KOPT-K1 (cell line): ENCODE data around the gene ARHGAP21.

Source experiments
- H3K27ac ChIP-seq: fragments of 200-600 bp; sonication (generic); 2 replicates; pipeline ENCODE4 v1.5.1; 2016; ENCODE audit warnings: antibody characterized with exemption, mild to moderate bottlenecking, low read depth, low read length; ENCODE audit not compliant: poor library complexity, severe bottlenecking
- H3K36me3 ChIP-seq: fragments of 200-600 bp; sonication (generic); 2 replicates; pipeline ENCODE4 v1.5.1; 2017; ENCODE audit warnings: antibody characterized with exemption, mild to moderate bottlenecking, low read length, moderate library complexity; ENCODE audit not compliant: insufficient read depth
- H3K9me3 ChIP-seq: fragments of 200-600 bp; sonication (generic); 2 replicates; pipeline ENCODE4 v1.5.1; 2017; ENCODE audit warnings: antibody characterized with exemption, low read length, mild to moderate bottlenecking; ENCODE audit not compliant: insufficient read depth, poor library complexity, severe bottlenecking

Gene ARHGAP21

DNA sequence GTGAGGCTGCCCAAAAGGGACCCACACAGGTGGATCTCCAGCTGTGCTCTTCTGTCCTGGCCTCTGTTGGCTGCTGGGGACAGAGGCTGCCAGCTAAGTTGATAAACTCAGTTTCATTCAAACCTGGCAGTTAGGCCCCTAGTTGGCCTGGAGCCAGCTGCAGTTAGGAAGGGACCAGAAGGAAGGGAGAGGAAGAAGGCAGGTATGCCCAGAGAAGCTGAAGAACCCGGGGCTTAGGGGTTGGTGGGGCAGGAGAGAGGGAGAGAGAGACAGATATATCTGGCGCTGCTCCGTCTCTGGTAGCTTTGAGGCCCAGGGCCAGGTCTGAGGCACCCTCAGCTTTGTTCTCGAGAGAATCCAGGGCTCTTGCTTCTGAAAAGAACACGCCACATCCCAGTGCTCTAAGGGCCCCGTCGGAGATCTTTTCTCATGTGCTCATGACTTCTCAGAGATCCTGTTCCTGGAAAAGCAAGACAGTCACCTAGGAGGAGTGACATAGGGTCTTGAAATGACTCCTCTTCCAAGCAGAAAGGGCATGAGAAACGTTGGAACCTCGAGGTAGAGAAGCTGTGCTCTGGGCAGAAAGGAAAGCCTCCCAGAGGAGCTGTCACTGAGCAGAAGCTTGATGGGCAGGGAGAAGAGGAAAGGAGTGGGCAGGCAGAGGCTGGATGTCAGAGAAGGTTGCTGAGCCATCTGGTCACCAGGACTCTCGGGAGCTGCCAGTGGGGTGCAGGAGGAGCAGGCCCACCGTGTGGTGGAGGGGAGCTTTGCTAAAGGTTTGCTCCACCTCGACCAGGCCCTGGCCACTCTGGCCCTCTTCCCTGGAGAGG, 153.6 kb downstream of the ARHGAP21 start:
- no peaks in the 10 kb centered on the region for H3K9me3 ChIP-seq
- no peak overlapping the region for H3K27ac ChIP-seq
- no peaks in the 10 kb centered on the region for H3K36me3 ChIP-seq

DNA sequence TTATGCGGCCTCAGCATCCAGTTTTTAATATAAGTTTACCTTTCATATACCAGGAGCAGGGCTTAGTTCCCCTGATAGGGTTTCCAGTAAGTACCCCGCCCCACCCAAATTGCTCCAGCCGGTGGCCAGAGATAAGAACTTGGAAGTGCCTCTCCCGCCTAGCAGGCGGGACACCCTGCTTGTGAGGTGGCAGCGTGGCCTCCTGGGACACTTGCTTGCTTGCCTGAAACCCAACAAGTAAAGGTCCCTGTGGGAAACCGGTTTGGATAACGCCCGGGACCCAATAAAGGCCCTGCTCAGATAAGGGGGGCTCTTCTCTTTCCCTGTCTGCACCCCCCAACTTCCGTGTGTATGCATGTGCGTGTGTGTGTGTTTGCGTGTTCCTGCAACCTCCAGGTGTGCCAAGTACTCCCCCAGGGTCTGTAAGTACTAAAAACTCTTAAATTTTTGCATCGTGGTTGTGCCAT, 154.3 kb downstream of the ARHGAP21 start:
- H3K9me3 ChIP-seq, result no peaks in the 10 kb centered on the region
- H3K36me3 ChIP-seq, result no peaks in the 10 kb centered on the region
- H3K27ac ChIP-seq, result no peak overlapping the region

DNA sequence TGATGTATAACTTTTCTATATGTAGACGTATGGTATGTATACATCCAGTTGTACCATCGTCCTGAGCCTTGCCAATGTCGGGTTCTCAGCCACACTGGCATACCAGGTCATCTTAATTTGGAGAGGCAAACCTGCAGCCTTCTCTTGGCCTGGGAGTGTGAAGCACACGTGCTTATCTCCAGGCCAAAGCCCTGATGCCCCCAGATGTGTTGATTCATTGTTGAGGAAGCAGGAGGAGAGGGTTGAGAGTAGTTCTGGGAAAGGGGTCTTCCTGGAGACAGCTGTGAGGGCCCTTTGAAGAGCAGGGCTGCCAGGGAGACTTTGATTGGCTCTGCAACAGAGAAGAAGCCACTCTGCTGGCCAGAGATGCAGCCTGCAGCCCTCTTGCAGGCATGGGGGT, 155.6 kb downstream of the ARHGAP21 start:
- Histone ChIP-seq H3K9me3 (no peaks in the 10 kb centered on the region), H3K36me3 (no peaks in the 10 kb centered on the region), H3K27ac (no peak overlapping the region)

DNA sequence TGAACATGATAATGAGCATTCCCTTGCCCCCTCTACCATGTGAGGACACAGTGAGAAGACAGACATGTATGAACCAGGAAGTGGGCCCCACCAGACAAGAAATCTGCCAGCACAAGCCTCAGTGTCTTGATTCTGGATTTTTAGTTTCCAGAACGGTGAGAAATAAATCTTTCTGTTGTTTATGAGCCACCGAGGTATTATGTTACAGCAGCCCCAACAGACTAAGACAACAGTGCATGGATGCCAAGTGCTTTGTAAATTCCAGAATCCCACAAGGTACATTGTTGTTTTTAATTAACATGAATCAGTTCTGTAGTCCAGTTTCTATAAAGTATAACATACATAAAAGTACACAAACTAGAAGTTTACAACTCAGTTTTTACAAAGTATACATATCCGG, 162.2 kb downstream of the ARHGAP21 start:
- no peak overlapping the region for H3K27ac ChIP-seq
- H3K36me3 ChIP-seq, result no peaks in the 10 kb centered on the region
- H3K9me3 ChIP-seq, result no peaks in the 10 kb centered on the region

DNA sequence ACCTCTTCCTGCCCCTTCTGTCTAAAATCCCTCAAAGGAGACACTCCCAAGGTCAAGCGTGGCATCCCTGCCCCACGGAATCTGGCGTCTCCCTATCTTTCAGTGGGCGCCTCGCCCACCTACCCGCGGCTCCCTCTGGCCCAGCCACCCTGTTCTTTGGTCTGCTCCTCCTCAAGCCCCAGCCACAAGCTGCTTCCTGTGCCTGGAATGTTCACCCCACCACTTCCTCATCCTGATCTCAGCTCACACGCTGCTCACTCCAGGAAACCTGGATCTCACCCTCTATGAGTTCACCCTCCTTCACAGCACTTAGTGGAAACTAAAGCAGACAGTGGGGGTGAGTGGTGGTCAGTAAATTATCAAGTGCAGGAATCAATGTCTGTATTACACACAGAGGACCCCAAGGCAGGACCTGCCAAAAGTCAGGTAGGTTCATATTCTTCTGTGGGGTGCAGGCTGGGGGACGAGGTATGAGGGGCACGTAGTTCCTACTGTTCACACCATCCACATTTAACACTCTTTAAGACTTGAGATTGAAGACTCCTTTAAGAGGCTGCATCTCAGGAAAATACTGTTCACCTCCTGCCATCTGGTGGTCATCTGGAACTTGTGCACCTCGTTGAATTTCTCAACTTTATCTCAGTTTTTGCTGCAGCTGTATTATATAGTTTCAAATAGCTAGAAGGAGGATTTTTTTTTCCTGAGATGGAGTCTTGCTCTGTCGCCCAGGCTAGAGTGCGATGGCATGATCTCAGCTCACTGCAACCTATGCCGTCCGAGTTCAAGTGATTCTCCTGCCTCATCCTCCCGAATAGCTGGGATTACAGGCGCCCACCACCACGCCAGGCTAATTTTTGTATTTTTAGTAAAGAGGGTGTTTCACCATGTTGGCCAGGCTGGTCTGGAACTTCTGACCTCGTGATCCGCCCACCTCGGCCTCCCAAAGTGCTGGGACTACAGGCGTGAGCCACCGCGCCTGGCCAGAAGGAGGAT, 166.6 kb downstream of the ARHGAP21 start:
- H3K27ac ChIP-seq, result no peak overlapping the region
- no peaks in the 10 kb centered on the region for H3K36me3 ChIP-seq
- no peaks in the 10 kb centered on the region for H3K9me3 ChIP-seq

DNA sequence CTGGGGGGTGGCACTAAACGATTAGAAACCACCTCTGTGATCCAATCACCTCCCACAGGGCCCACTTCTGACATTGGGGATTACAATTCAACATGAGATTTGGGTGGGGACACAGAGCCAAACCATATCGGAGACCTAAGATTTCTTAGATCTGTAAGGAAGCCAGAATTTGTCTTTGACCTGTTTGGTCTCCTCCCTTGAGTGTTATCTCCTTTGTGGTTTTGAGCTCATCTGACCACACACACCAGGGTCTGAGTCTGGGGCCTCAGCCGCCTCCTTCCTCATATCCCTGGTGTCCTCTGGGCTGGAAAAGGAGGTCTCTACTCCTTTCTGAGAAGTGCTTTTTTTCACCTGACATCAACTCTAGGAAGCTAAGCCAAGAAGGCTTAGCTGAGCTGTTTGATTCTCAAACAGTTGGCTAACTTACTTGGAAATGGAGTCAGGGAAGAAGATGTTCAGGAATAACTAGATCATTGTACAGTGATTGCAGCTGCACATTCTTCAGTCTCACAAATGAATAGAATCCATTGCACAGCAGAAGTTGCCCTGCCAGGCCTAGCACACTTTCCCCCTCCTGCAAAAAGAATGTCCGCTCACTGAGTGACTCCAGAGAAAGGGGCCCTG, 167.4 kb downstream of the ARHGAP21 start:
- no peaks in the 10 kb centered on the region for H3K9me3 ChIP-seq
- no peak overlapping the region for H3K27ac ChIP-seq

DNA sequence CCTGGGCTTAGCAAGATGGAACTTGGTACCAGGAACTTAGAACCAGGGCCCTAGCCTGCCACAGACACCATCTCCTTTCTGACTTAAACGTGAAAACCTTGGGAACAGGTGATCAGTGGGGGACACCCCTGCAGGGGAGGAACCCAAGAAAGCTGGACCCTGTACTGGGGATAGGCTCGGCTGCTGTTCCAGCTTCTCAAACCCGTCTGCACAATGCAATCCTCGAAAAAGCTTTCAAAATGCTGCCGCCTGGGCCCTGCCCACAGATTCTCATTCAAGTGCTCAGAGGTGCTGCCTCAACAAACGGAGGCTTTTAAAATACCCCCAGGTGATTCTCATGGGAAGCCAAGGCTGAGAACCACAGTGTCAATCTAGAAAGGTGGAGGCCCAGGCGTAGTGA, 169.7 kb downstream of the ARHGAP21 start:
- H3K36me3 ChIP-seq, result no peaks in the 10 kb centered on the region
- H3K27ac ChIP-seq, result no peak overlapping the region
- no peaks in the 10 kb centered on the region for H3K9me3 ChIP-seq

More for the DNA sequence above, 167.4 kb downstream of the ARHGAP21 start:
- H3K36me3 ChIP-seq, result no peaks in the 10 kb centered on the region

DNA sequence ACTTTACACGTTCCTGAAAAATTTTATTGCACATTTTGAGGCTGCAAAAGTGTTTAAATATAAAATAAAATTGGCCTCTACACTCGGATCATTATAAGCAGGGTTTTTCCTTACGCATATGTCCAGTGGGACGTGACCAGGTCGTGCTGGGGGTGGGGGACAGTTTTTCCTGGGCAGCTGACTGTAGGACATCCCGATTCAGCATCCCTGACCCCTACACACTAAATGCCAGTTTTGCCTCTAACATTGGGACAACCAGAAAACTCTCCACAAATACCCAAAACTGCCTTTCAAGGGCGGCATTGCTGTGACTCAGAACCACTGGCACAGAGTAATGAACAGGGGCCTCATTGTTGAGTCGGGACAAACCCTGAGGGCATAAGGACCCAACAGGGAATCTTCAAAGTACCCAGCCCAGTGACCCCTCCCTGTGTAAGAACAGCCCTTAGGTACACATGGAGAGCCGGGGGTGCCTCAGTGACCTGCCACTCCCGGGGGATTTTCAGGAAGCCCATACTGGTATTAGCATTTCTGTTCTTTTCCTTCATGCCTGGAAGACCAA, 170.6 kb downstream of the ARHGAP21 start:
- Histone ChIP-seq H3K27ac (no peak overlapping the region), H3K36me3 (no peaks in the 10 kb centered on the region), H3K9me3 (no peaks in the 10 kb centered on the region)

DNA sequence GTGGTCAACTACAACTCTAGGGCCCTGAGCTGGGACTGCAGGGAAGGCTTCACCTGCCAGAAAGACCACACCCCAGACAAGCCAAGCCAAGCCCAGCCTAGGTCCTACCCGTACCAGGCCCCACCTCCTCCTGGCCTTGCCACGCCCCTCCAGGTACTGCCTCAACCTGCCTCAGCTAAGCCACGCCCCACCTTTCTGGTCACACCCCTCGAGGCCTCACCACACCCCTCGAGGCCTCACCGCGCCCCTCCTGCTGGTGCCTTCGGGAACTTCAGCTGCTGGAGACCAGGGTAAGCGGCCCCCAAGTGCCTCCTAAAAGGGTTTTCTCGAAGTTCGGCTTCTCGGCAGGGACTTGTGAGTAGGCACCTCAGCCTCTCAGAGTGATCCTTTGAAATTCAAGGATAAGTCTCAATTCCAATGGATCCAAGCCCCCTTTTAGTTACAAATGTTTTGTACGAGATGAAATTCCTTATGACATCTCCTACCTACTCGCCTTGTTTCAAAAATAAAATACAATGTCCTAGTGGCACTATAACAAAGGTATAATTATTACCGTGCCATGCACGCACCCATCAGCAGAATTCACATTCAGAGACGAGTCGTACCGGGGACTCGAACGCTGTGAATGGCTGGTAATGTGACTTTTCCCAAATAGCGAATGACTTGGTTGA, 171.2 kb downstream of the ARHGAP21 start:
- Histone ChIP-seq H3K27ac (no peak overlapping the region), H3K9me3 (no peaks in the 10 kb centered on the region)

DNA sequence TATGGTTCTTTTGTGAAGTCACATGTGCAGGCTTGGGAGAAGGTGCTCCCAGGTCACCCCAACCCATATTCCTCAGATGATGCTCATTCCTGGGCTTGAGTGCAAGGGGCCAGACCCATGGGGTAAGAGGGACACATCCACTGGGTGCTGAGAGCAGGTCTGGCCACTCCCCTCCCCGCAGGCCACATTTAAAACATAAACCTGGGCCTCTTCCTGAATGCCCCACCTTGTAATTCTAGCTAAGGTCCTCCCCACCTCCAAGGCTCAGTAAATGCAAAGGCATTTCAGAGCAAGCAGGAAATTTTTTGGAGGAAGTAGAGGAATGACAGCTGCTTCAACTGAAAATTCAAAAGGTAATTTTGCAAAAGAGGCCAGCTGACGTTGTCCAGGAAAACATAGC, 172.5 kb downstream of the ARHGAP21 start:
- Histone ChIP-seq H3K27ac (no peak overlapping the region), H3K36me3 (no peaks in the 10 kb centered on the region), H3K9me3 (no peaks in the 10 kb centered on the region)

More for the DNA sequence above, 171.2 kb downstream of the ARHGAP21 start:
- H3K36me3 ChIP-seq, result no peaks in the 10 kb centered on the region

DNA sequence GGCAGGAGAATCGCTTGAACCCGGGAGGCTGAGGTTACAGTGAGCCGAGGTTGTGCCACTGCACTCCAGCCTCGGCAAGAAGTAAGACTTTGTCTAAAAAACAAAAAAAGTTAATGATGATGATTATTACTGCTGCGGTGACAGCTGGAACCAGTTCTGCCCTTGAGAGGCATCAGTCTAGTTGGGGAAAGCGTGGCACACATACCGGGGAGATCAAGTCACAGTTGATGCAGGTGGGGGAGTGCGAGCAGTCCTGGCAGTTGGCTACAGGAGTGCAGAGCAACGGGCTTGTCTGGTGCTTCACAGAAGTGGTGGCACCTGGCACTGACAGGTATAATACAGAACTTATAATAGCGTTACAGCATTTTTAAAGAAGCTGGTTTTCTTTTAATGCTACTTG, 173.0 kb downstream of the ARHGAP21 start:
- H3K36me3 ChIP-seq, result no peaks in the 10 kb centered on the region
- H3K27ac ChIP-seq, result no peak overlapping the region

DNA sequence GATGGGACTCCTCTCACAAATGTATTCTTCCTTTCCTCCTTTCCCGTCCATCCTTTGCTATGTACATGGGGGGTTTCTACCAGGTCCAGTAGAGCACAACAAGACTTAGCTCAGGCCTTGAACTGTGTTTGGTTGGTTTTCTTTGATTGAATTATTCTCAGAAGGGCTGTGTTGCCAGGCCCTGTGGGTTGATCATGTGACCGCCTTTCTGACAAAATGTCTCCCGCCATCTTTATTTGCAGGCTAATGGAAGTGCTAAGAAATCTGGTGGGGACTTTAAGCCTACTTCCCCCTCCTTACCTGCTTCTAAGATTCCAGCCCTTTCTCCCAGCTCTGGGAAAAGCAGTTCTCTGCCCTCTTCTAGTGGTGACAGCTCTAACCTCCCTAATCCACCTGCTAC, 178.1 kb downstream of the ARHGAP21 start:
- no peaks in the 10 kb centered on the region for H3K36me3 ChIP-seq
- H3K9me3 ChIP-seq, result no peaks in the 10 kb centered on the region
- no peak overlapping the region for H3K27ac ChIP-seq

More for the DNA sequence above, 173.0 kb downstream of the ARHGAP21 start:
- no peaks in the 10 kb centered on the region for H3K9me3 ChIP-seq

DNA sequence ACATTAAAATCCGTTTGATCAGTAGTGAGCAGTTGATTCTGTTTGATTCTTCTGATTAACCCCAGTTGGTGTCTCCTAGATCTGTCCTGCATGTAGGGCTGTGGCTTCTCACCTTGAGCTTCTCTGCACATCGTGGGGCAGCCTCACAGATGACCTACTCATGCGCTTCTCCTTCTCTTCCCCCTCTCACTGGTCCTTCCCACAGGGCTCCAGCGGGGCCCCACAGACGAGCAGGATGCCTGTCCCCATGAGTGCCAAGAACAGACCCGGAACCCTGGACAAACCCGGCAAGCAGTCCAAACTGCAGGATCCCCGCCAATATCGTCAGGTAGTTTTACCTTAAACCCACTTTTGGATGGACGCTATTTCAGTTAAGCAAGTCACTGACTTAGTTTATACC, 178.9 kb downstream of the ARHGAP21 start:
- Histone ChIP-seq H3K9me3 (no peaks in the 10 kb centered on the region), H3K27ac (no peak overlapping the region), H3K36me3 (no peaks in the 10 kb centered on the region)
